Subcutaneous adipose tissue (tissue), 4 donors: Measurements from ENCODE around the gene LIG1. TPM values are rescaled to one million over a fixed set of nuclear protein-coding genes. Genes with fewer than 3 reads are reported as not detected.

Source experiments
- CTCF ChIP-seq: fragments of 450-650 bp; IDR thresholded peaks from one replicate; pipeline ENCODE4 v1.5.1; 2016; ENCODE audit warnings: low read depth, mild to moderate bottlenecking, control low read depth, antibody characterized with exemption, moderate library complexity
- total RNA-seq, 4 donors: library from RNA; depleted of rRNA; stranded (reverse); fragments of >200 nt; gene quantifications; one replicate each; pipeline ENCODE4 v1.1.0, GENCODE V29; 2016

The LIG1 gene
- total RNA-seq, 4 donors from 2014 or later, result 2.3 to 22.0 (median 8.5) TPM

- no peak for TF ChIP-seq CTCF
These were observed 1.5 kb downstream of the LIG1 start for GRCh38 chr19:48168689-48169088.

GRCh38 chr19:48158210-48158790 lies 11.8 kb downstream of the LIG1 start:
- TF ChIP-seq CTCF, result no peak

DNA sequence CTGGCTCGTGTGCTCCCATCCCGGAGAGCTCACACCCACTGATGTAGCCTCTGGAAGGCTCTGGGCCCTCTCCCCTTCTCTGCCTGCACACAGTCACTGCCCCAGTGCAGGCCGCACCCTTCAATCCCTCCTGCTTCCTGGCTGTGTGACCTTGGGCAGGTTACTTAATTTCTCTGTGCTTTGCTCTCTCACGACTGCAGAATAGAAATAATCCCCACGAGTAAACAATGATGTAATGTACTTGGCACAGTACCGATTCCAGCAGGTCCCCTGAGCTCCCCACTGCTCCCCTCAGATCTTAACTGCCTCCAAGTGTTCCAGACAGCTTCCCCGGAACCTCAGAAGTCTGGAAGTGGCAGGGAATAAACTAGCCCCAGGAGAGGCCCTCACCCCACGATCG lies 16.1 kb downstream of the LIG1 start:
- TF ChIP-seq CTCF, result no peak

DNA sequence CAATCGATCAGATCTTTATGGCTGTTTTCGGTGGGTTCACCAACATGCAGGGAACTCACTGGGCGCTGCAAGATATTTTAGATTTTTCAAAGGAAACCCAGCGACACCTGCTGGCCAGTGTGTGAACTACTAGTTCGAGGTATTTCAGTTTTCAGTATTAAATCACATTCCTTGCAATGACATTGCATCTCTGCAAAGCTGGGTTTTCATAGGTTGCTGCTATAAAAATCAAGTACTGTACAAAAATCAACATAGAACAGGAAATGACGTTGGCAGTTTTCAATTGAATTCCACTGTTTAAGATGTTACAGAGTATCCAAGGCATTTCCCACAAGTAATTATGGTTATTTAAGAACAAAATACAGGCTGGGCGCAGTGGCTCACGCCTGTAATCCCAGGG lies 17.6 kb downstream of the LIG1 start:
- TF ChIP-seq CTCF, result no peak

DNA sequence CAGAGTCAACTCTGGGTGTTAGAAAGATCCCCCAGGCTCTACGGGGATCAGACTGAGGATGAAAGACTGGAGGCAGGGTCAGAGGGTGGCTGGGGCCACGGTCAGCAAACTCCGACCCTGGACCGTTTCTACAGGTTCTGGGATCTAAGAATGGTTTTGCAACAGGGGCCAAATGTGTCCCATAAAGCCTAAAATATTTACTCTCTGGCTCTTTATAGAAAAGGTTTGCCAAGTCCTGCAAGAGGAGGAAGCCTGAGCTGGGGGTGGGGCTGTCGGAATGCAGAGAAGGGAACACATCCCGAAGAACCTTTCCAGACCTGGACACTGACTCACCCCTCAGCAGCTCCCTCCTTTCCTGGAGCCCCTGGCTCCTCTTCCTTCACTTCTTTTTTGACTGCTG lies 20.7 kb downstream of the LIG1 start:
- no peak for TF ChIP-seq CTCF

DNA sequence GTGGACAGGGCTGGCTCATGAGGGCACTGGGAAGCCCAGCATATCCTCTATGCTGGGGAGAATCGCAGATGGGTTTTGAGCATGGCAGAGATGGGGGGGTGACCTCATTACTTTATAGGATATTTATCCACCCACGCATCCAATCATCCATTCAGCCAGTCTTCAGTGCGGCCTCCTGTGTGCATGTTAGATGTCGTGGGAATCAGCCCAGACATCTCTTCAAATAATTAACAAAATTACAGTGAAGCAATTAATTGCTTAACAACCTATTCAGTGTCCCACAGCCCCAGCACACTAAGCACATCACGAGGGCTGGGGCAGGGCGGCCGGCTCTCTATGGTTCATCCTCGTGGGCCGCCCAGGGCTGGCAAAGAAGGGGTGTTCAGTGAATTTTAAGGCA lies 21.6 kb downstream of the LIG1 start:
- TF ChIP-seq CTCF, result no peak

DNA sequence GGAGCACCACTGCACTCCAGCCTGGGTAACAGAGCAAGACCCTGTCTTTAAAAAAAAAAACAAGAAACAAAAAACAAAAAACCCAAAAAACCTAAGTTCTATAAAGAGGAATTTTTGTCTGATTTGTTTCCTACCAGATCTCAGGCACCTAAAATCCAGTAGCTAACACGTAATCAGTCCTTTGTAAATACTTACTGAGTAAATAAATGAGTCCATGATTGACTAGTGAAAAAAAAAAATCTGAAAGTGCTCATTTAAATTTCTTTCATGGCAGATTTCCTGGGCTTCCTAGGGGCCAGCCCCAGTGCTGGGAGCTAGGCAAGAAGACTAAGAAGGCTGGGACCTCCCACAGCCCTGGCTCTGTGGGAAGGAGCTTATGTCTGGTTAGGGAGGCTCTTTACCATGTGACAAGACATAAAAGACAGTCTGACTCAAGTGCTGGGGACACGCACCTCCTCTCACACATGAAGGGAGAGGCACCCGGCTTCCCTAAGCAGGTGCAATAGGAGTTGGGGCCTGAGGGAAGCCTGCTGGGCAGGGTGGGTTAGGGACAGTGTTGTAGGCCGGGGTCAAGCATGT lies 22.5 kb downstream of the LIG1 start:
- TF ChIP-seq CTCF, result no peak
